GM13976 (cell line): ENCODE measurements around the gene LDLRAD1.

Source experiments
- DNase-seq: peaks from one replicate; pipeline ENCODE4 v3.0.0; 2012; ENCODE audit warnings: low spot score
- CTCF ChIP-seq: IDR thresholded peaks from 2 replicates; pipeline ENCODE4 v1.5.1; 2012; ENCODE audit warnings: borderline replicate concordance, mild to moderate bottlenecking; ENCODE audit not compliant: insufficient read depth; ENCODE audit errors: extremely low read depth, missing control alignments, control extremely low read depth
- in situ Hi-C: fragments of 300-500 bp; cut with MboI; formaldehyde crosslinking; loops from one replicate; pipeline ENCODE4 v1.12.0; 2022; ENCODE audit warnings: low sequenced_read_pairs, mixed read lengths, inconsistent platforms; ENCODE audit not compliant: unreplicated experiment

Gene LDLRAD1

GRCh38 chr1:54014009-54014629 lies 3.9 kb downstream of the LDLRAD1 start:
- in situ Hi-C loops: no loop called here
- TF ChIP-seq CTCF: no peak
- DNase-seq: peak; percentile 35

GRCh38 chr1:54013393-54014008 lies 4.5 kb downstream of the LDLRAD1 start:
- TF ChIP-seq CTCF: no peak
- in situ Hi-C loops: no loop called here
- no peak for DNase-seq

DNA sequence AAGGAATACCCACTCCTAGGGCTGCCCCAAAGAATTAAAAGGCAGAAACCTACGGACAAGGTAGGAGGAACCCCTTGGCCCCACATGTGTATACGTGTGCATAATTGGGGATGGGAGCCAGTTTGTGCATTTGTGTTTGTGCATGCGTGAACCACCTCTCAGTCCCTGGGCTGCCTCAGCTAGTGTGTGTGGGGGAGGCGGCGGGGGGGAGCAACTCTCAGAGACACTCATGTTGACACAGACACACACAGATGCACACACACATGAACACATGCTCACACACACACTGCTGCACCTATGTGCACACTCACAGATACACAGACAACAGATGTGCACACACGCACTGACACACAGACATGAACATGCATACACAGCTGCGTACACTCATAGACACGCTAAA lies 5.1 kb downstream of the LDLRAD1 start:
- in situ Hi-C loops: no loop called here
- no peak for TF ChIP-seq CTCF
- DNase-seq: no peak

DNA sequence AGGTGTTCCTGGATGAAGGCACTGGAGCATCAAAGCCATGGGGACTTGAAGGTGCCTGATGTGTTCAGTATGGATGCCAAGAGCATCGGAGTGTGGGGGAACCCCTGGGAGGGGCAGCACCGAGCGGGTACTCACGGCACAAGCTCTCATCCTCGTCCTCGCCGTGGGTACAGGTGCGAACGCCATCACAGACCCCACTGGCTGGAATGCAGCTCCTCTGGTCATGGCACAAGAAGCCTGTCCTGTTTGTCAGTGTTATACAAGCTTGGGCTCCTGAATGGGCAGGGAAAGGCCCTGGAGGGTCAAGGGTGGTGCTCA lies 6.0 kb downstream of the LDLRAD1 start:
- no peak for TF ChIP-seq CTCF
- in situ Hi-C loops: no loop called here

GRCh38 chr1:54011316-54012007 lies 6.5 kb downstream of the LDLRAD1 start:
- TF ChIP-seq CTCF: no peak
- in situ Hi-C loops: no loop called here
- no peak for DNase-seq

More for the DNA sequence above, 6.0 kb downstream of the LDLRAD1 start:
- no peak for DNase-seq

DNA sequence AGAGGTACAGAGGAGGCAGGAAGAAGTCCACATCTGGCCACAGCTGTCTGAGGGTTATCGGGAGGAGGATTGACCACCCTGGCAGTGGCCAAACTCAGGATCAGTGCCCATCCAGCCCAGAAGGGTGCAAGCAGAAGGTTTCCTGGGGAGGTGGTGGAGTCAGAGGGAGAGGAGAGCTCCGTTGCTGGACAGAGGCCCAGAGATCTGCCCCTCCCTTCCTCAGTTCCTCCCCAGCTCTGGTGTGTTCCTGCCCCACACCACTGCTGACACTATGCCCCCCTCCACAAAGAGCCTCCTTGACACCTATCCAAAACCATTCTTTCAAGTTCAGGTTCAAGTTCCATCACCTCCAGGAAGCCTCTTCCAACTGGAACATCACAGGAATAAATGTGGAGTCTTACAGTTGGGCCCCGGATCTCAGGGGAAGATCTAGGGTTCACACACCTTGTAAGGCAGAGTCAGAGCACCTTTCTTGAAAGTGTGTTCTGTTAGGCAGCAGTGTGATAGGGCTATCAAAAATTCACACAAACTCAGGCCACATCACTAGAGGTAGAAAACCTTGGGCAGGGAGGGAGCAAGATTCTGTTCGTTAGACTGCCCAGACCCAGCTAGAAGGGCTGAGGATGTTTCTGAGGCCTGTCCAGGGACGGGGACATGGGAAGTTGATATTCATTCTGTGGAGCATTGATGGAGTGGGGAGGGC lies 7.4 kb downstream of the LDLRAD1 start:
- in situ Hi-C loops: no loop called here
- TF ChIP-seq CTCF: no peak
- DNase-seq: no peak
